GM13977 (cell line): Measurements from ENCODE around the gene GPX5.
A peak's percentile ranks its signal among the peaks of the same experiment; 100 is the strongest.
"Not testable (repeated sequence)": the region's sequence is repeated elsewhere in the genome, so short reads cannot be mapped to it uniquely, and the experiment has no call there.

Experiments
- DNase-seq: peaks from one replicate; pipeline ENCODE4 v3.0.0; 2012; ENCODE audit warnings: low spot score
- CTCF ChIP-seq: IDR thresholded peaks from 2 replicates; pipeline ENCODE4 v1.5.1; 2012; ENCODE audit warnings: mild to moderate bottlenecking, control low read depth; ENCODE audit not compliant: insufficient read depth; ENCODE audit errors: extremely low read depth, missing control alignments
- in situ Hi-C: fragments of 300-500 bp; cut with MboI; formaldehyde crosslinking; loops from one replicate; pipeline ENCODE4 v1.12.0; 2022; ENCODE audit warnings: low sequenced_read_pairs, low pct_unique_long_range_greater_than_20kb, mixed read lengths, inconsistent platforms; ENCODE audit not compliant: unreplicated experiment

GPX5 gene

DNA sequence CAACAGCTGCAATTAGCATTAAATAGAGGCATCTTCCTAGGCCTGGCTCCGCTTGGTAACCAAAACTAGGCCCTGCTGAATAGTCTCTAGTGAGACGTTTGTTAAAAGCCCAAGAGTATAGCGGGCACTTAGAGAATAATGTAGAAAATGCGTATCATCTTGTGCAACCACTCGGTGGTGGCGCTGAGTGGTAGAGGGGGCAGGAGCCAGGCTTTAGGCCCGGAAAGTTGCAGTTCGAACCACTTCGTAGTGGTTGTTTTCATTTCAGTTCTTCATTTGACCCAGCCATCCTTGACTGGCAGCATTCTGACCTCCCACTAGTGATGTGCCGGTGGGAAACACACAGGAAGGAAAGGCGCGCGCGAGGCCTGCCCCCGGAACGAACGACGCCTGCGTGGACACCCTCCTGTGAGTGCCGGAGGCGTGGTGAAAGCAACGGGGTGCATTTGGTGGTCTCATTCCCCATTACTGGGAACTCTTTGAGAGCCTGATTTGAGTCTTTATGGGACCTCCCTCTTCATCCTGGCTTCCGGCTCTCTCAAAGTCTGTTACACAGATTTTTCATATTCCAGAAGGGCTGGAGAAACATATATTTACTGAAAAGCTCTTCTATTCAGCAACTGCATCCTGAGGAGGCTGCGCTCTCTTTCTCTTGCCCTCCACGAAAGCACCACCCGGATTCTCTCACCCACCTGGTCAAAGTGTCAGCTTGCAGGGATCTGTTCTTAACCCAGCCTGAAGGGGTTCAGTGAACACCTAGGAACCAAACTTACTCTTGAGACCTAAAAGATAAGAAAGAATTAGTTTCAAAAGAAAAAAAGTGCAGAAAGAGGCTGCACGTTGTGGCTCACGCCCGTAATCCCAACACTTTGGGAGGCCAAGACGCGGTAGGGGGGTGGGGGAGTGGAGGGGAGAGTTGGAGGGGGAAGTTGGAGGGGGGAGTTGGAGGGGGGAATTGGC lies 18.2 kb downstream of the GPX5 start:
- no peak for TF ChIP-seq CTCF
- in situ Hi-C loops: no loop called here
- DNase-seq: peak; percentile 48

DNA sequence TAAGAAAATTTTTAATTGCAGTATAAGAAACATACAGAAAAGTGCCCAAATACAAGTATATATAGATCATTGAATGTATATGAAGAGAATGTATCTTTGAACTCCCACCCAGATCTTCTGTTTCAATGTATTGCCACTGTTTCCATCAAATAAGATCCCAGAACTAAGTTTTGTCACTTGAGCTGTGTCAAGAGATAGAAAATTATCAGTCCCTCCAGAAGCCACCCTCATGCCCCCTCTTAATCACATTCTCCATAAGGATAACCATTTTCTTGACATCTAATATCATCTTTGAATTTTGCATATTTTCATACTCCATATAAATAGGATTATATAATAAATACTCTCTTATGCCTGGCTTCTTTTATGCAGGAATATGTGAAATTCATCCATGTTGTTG lies 20.3 kb downstream of the GPX5 start:
- DNase-seq: no peak
- in situ Hi-C loops: no loop called here
- TF ChIP-seq CTCF: no peak

GRCh38 chr6:28547003-28547402 lies 21.3 kb downstream of the GPX5 start:
- in situ Hi-C loops, DNase-seq: not testable (repeated sequence)

DNA sequence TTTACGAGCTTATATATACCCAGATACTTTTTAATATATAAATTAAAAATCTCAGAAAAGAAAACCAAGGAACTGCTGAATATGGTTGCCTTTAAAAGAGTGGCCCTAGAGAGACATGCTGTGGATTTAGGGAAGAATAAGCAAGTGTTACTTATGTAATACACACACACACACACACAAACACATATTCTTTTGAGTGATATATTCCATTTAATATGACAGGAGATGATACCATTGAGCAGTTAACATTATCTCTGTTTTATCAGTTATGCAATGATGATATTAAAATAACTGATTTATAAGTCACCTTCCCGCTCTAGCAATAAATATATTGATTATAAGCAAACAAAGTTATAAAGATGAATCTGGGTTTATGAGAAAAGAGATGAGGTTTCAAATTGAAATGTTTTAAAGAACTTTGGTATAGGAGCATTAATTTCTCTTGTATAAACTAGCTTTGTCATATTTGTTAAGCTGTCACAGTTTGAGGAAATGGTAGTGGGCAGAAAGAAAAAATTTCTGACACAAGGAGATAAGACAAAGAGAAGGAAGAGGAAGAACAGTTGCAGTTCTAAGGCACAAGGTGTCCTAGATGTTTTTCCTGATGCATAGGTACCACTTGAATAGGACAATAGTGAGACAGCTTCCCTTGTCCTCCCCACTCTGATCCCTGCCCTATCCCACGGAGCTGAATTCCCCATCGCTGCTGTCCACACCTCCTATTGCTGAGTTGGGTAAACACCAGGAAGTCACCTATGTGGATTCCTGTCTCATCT lies 26.4 kb downstream of the GPX5 start:
- in situ Hi-C loops: no loop called here
- DNase-seq: no peak
- no peak for TF ChIP-seq CTCF

GRCh38 chr6:28553384-28553985 lies 27.8 kb downstream of the GPX5 start:
- DNase-seq: no peak
- in situ Hi-C loops: no loop called here
- no peak for TF ChIP-seq CTCF

DNA sequence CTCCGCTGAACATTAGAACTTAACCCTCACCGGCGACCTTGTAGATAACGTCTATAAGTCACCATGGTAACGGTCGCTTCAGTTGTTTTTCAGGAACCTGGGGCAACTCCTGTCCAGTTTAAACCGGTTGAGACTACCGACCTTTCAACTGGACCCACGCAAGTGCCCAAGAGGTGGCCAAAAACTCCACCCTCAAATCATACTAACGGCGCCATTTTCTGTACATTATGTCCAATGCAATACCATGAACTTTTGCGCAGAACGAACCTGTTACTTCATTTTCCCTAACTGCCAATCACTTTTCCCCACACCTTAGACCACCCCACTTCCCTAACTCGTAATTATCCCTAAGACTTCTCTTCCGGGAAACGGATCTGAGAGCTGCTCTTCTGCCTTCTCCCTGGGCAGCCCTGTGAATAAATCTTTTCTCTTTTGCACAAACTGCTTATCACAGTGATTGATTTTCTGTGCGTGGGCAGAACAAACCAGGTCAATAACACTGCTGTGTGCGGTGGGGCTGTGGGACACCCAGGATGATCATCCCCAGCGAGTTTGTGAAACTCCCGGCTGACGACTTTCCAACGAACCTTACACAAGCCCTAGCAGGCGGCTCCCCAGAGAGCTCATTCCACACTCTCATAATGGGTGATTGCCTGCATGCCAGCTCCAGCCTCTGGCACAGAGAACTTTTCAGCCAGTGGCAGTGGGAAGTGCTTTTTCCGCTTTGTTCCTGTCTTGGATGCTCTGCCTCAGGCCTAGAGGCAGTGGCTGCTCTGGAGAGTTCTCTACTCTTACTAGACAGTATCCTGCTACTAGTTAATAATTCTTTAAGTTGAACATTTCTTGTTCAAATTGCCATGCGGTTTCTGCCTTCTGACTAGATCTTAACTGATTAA lies 28.6 kb downstream of the GPX5 start:
- DNase-seq: no peak
- in situ Hi-C loops: no loop called here
- TF ChIP-seq CTCF: no peak
